NCI-H1694 treated with DMSO at 0.1 percent for 48 hours (cell line): ENCODE measurements around the gene NRGN.
A peak's percentile ranks its signal among the peaks of the same experiment; 100 is the strongest.
"Not testable (repeated sequence)": the region's sequence is repeated elsewhere in the genome, so short reads cannot be mapped to it uniquely, and the experiment has no call there.

Experiments used
- DNase-seq: peaks from one replicate; lab custom pipeline; 2025; lab: John Stamatoyannopoulos, UW

The NRGN gene

GRCh38 chr11:124758355-124759265, 18.9 kb downstream of the NRGN start:
- peak; percentile 3 for DNase-seq

- DNase-seq, result no peak
These were observed 19.8 kb downstream of the NRGN start for GRCh38 chr11:124759266-124760204.

GRCh38 chr11:124760205-124760652, 20.5 kb downstream of the NRGN start:
- DNase-seq, result no peak

- DNase-seq, result no peak
These were observed 21.1 kb downstream of the NRGN start for GRCh38 chr11:124760806-124761205.

GRCh38 chr11:124761301-124762104, 21.8 kb downstream of the NRGN start:
- DNase-seq, result no peak

GRCh38 chr11:124762105-124762623, 22.4 kb downstream of the NRGN start, which contains the start of gene ESAM:
ESAM (minus strand) TSS chr11:124762290; CDS start chr11:124762154, 136 bp downstream.
- DNase-seq, result no peak

- no peak for DNase-seq
These were observed 22.9 kb downstream of the NRGN start for GRCh38 chr11:124762624-124763155.

- DNase-seq, result peak; percentile 32
These were observed 23.6 kb downstream of the NRGN start for GRCh38 chr11:124763156-124763947.

- DNase-seq, result no peak
These were observed 26.4 kb downstream of the NRGN start for GRCh38 chr11:124766156-124766555.

GRCh38 chr11:124768914-124769313, 29.2 kb downstream of the NRGN start:
- DNase-seq, result no peak

- no peak for DNase-seq
These were observed 30.3 kb downstream of the NRGN start for GRCh38 chr11:124769806-124770774.

- not testable (repeated sequence) for DNase-seq
These were observed 31.2 kb downstream of the NRGN start for GRCh38 chr11:124770959-124771358.

GRCh38 chr11:124776865-124777645, 37.3 kb downstream of the NRGN start:
- DNase-seq, result no peak

- DNase-seq, result no peak
These were observed 38.5 kb downstream of the NRGN start for GRCh38 chr11:124778281-124778680.

GRCh38 chr11:124779568-124779967, 39.8 kb downstream of the NRGN start:
- DNase-seq, result no peak

GRCh38 chr11:124783002-124783401, 43.3 kb downstream of the NRGN start:
- no peak for DNase-seq

- no peak for DNase-seq
These were observed 44.3 kb downstream of the NRGN start for GRCh38 chr11:124784051-124784450.

GRCh38 chr11:124788521-124788920, 48.8 kb downstream of the NRGN start:
- no peak for DNase-seq
